GM21360 (cell line): ENCODE results near the gene BRAT1.

Experiments
- ATAC-seq: cut with Tn5 transposase; IDR thresholded peaks from one replicate; pipeline ENCODE4 v1.9.1; 2021; ENCODE audit warnings: mild to moderate bottlenecking, moderate library complexity; ENCODE audit not compliant: unreplicated experiment

The BRAT1 gene

GRCh38 chr7:2514473-2515423, 40.6 kb downstream of the BRAT1 start:
- no peak for ATAC-seq

- ATAC-seq: no peak
Observed at GRCh38 chr7:2513702-2514101, 41.6 kb downstream of the BRAT1 start.

- ATAC-seq: no peak
Observed at GRCh38 chr7:2512713-2513112, 42.6 kb downstream of the BRAT1 start.

GRCh38 chr7:2512179-2512661, 43.1 kb downstream of the BRAT1 start:
- ATAC-seq: no peak

GRCh38 chr7:2511769-2512168, 43.6 kb downstream of the BRAT1 start:
- ATAC-seq: no peak

GRCh38 chr7:2510909-2511768, 44.2 kb downstream of the BRAT1 start:
- ATAC-seq: no peak

- ATAC-seq: no peak
Observed at GRCh38 chr7:2510130-2510776, 45.1 kb downstream of the BRAT1 start.

- ATAC-seq: no peak
Observed at GRCh38 chr7:2509298-2509906, 45.9 kb downstream of the BRAT1 start.

- no peak for ATAC-seq
Observed at GRCh38 chr7:2508327-2509215, 46.8 kb downstream of the BRAT1 start.

- no peak for ATAC-seq
Observed at GRCh38 chr7:2507917-2508306, 47.4 kb downstream of the BRAT1 start.

GRCh38 chr7:2507208-2507916, 48.0 kb downstream of the BRAT1 start:
- no peak for ATAC-seq

- ATAC-seq: no peak
Observed at GRCh38 chr7:2505401-2505800, 49.9 kb downstream of the BRAT1 start.

- no peak for ATAC-seq
Observed at GRCh38 chr7:2504889-2505375, 50.4 kb downstream of the BRAT1 start.

- ATAC-seq: no peak
Observed at GRCh38 chr7:2504128-2504888, 51.0 kb downstream of the BRAT1 start.

GRCh38 chr7:2503056-2503941, 52.0 kb downstream of the BRAT1 start:
- ATAC-seq: no peak

- ATAC-seq: no peak
Observed at GRCh38 chr7:2502647-2502966, 52.7 kb downstream of the BRAT1 start.

GRCh38 chr7:2501947-2502646, 53.2 kb downstream of the BRAT1 start:
- no peak for ATAC-seq
